ENCODE data around the gene ACAT1. TPM values are rescaled to one million over a fixed set of nuclear protein-coding genes. Genes with fewer than 3 reads are reported as not detected.

The ACAT1 gene
- total RNA-seq, 1 experiment from 2014 or later = 97.5 TPM

DNA sequence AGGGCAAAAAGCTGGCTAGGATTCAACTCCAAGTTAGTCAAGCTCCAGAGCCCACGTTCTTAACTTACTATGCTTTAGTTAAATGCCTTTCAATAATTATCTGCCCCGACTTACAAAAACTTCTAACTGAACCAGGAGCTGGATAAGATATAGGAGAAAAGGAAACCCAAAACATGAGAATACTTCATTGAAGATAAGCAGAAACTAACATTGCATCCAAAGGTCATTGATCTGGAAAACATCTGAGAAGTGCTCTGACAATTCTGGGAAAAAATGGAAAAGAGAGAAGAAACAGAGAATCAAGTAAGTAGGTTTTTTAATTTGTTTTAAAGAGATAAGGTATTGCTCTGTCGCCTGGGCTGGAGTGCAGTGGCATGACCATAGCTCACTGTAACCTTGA lies 27.2 kb downstream of the ACAT1 start:
- no TSS peak for BruUV-seq (replicated peaks)
- ATAC-seq (no peak), DNase-seq (ENCODE audit: low read depth, low spot score) (no peak)
- intact Hi-C loops (cut with micrococcal nuclease; ENCODE audit: unreplicated experiment) (no loop called here), in situ Hi-C loops (cut with HindIII; ENCODE audit: low pct_unique_long_range_greater_than_20kb, low sequenced_read_pairs) (no loop called here)
- H3K9me3 ChIP-seq (ENCODE audit: control insufficient read depth, insufficient read depth, low read depth, low read length) = no peaks in the 10 kb centered on the region
- H3K27ac ChIP-seq (ENCODE audit: low read length) = no peak overlapping the region
- TF ChIP-seq SIN3A (IDR thresholded peaks at IDR 0.05; ENCODE audit: borderline replicate concordance, insufficient read depth, low read depth, low read length) = no peak
- TF ChIP-seq TCF7L2 (IDR thresholded peaks at IDR 0.05; ENCODE audit: low read depth, low read length) = no peak
- TF ChIP-seq, protein P1, sequence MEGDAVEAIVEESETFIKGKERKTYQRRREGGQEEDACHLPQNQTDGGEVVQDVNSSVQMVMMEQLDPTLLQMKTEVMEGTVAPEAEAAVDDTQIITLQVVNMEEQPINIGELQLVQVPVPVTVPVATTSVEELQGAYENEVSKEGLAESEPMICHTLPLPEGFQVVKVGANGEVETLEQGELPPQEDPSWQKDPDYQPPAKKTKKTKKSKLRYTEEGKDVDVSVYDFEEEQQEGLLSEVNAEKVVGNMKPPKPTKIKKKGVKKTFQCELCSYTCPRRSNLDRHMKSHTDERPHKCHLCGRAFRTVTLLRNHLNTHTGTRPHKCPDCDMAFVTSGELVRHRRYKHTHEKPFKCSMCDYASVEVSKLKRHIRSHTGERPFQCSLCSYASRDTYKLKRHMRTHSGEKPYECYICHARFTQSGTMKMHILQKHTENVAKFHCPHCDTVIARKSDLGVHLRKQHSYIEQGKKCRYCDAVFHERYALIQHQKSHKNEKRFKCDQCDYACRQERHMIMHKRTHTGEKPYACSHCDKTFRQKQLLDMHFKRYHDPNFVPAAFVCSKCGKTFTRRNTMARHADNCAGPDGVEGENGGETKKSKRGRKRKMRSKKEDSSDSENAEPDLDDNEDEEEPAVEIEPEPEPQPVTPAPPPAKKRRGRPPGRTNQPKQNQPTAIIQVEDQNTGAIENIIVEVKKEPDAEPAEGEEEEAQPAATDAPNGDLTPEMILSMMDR (IDR thresholded peaks at IDR 0.05) = no peak
- no peak for TF ChIP-seq POLR2AphosphoS5 (IDR thresholded peaks at IDR 0.05; ENCODE audit: low read depth, low read length)
- TF ChIP-seq, protein P2, sequence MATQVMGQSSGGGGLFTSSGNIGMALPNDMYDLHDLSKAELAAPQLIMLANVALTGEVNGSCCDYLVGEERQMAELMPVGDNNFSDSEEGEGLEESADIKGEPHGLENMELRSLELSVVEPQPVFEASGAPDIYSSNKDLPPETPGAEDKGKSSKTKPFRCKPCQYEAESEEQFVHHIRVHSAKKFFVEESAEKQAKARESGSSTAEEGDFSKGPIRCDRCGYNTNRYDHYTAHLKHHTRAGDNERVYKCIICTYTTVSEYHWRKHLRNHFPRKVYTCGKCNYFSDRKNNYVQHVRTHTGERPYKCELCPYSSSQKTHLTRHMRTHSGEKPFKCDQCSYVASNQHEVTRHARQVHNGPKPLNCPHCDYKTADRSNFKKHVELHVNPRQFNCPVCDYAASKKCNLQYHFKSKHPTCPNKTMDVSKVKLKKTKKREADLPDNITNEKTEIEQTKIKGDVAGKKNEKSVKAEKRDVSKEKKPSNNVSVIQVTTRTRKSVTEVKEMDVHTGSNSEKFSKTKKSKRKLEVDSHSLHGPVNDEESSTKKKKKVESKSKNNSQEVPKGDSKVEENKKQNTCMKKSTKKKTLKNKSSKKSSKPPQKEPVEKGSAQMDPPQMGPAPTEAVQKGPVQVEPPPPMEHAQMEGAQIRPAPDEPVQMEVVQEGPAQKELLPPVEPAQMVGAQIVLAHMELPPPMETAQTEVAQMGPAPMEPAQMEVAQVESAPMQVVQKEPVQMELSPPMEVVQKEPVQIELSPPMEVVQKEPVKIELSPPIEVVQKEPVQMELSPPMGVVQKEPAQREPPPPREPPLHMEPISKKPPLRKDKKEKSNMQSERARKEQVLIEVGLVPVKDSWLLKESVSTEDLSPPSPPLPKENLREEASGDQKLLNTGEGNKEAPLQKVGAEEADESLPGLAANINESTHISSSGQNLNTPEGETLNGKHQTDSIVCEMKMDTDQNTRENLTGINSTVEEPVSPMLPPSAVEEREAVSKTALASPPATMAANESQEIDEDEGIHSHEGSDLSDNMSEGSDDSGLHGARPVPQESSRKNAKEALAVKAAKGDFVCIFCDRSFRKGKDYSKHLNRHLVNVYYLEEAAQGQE (IDR thresholded peaks at IDR 0.05; ENCODE audit: insufficient read depth in 1 of 2, low read depth in 2 of 2, low read length in 1 of 2) = no peak
- peaks cover 46% of the 10 kb centered on the region for H3K36me3 ChIP-seq (ENCODE audit: control insufficient read depth, insufficient read depth, low read length)
- CTCF ChIA-PET = no interaction called here
- no peaks in the 10 kb centered on the region for H3K4me1 ChIP-seq (ENCODE audit: control insufficient read depth, insufficient read depth, low read length)
- no peaks in the 10 kb centered on the region for H3K27me3 ChIP-seq (ENCODE audit: control insufficient read depth, insufficient read depth, low read length)
- POLR2A ChIA-PET = interaction anchor here (0.6 to 0.7 kb wide), 2 partner anchors 41 to 137 kb away, joined by 3 to 4 read pairs; no protein-coding TSS in a partner anchor
- H3K4me3 ChIP-seq (ENCODE audit: low read depth in 2 of 2, low read length in 2 of 2) = no peak overlapping the region

DNA sequence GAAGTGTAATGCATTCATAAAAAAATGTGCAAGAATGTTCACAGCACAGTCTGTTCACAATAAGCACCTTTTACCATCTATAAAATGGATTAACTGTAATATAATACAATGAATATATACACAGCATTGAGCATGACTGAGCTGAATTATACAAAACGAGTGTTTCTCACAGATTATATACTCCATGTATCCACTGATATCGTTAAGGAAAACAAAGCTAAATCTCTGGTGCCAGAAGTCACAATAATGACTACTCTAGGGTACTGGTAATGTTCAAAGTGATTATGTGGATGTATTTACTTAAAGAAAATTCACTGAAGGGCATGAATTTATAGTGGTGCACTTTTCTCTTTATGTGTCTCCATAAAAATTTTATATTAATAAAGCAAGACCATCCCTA lies 33.2 kb downstream of the ACAT1 start:
- ChIA-PET CTCF (no interaction called here), POLR2A (no interaction called here)
- Histone ChIP-seq H3K27me3 (ENCODE audit: control insufficient read depth, insufficient read depth, low read length) (no peaks in the 10 kb centered on the region), H3K9me3 (ENCODE audit: control insufficient read depth, insufficient read depth, low read depth, low read length) (no peaks in the 10 kb centered on the region), H3K36me3 (ENCODE audit: control insufficient read depth, insufficient read depth, low read length) (peaks cover 21% of the 10 kb centered on the region), H3K4me1 (ENCODE audit: control insufficient read depth, insufficient read depth, low read length) (no peaks in the 10 kb centered on the region), H3K4me3 (ENCODE audit: low read depth in 2 of 2, low read length in 2 of 2) (no peak overlapping the region), H3K27ac (ENCODE audit: low read length) (no peak overlapping the region)
- TF ChIP-seq, protein P2 (IDR thresholded peaks at IDR 0.05; ENCODE audit: insufficient read depth in 1 of 2, low read depth in 2 of 2, low read length in 1 of 2) = no peak
- TF ChIP-seq TCF7L2 (IDR thresholded peaks at IDR 0.05; ENCODE audit: low read depth, low read length) (no peak), POLR2AphosphoS5 (IDR thresholded peaks at IDR 0.05; ENCODE audit: low read depth, low read length) (no peak), SIN3A (IDR thresholded peaks at IDR 0.05; ENCODE audit: borderline replicate concordance, insufficient read depth, low read depth, low read length) (no peak)
- TF ChIP-seq, protein P1 (IDR thresholded peaks at IDR 0.05) = no peak
- in situ Hi-C loops (cut with HindIII; ENCODE audit: low pct_unique_long_range_greater_than_20kb, low sequenced_read_pairs) = no loop called here
- no peak for DNase-seq (ENCODE audit: low read depth, low spot score)
- no peak for ATAC-seq
- intact Hi-C loops (cut with micrococcal nuclease; ENCODE audit: unreplicated experiment) = no loop called here
- no TSS peak for BruUV-seq (replicated peaks)

Measured in Panc1 (cell line).